Regular cardiac myocyte (primary cell): Measurements from ENCODE around the gene PPP1R37. TPM values are rescaled to one million over a fixed set of nuclear protein-coding genes. Genes with fewer than 3 reads are reported as not detected.

Source experiments
- total RNA-seq: library from RNA; depleted of rRNA; stranded (reverse); fragments of >200 nt; gene quantifications from 2 replicates; pipeline ENCODE4 v1.2.3, GENCODE V29; 2014

The PPP1R37 gene
- 29.7 and 49.9 TPM in 2 replicates for total RNA-seq

GRCh38 chr19:45092747-45093678, at the start of gene PPP1R37:
TSS of gene PPP1R37 (plus strand) at chr19:45093179. CDS start at chr19:45093326, 147 bp downstream.

GRCh38 chr19:45076029-45076850, 16.7 kb upstream of the PPP1R37 start, which contains the start of gene ZNF296:
TSS of gene ZNF296 (minus strand) at chr19:45076478. CDS start at chr19:45076373, 105 bp downstream.

GRCh38 chr19:45079063-45079910, 13.7 kb upstream of the PPP1R37 start, which contains the start of gene GEMIN7:
TSS of gene GEMIN7 (plus strand) at chr19:45079260. CDS start at chr19:45090115, 10,855 bp downstream.

GRCh38 chr19:45160870-45161737, 68.1 kb downstream of the PPP1R37 start, which contains the start of gene NKPD1:
TSS of gene NKPD1 (minus strand) at chr19:45160982. CDS start at chr19:45160150, 832 bp downstream.

GRCh38 chr19:45177817-45178261, 84.9 kb downstream of the PPP1R37 start, which contains the start of gene TRAPPC6A:
TSS of gene TRAPPC6A (minus strand) at chr19:45178237. CDS start at chr19:45178218, 19 bp downstream.

GRCh38 chr19:45178262-45179071, 85.5 kb downstream of the PPP1R37 start, which contains the start of gene BLOC1S3:
TSS of gene BLOC1S3 (plus strand) at chr19:45178784. CDS start at chr19:45179297, 513 bp downstream.

Other genes starting within 250 kb of the PPP1R37 start
- gene NECTIN2, start 246.9 kb upstream of the PPP1R37 start, total RNA-seq, result 60.9 and 65.0 TPM in 2 replicates
- gene TOMM40, start 201.9 kb upstream of the PPP1R37 start, total RNA-seq, result 36.9 and 94.9 TPM in 2 replicates
- 9.0 and 20.6 TPM in 2 replicates for gene APOE, start 187.4 kb upstream of the PPP1R37 start, total RNA-seq
- gene APOC1, start 178.6 kb upstream of the PPP1R37 start, total RNA-seq, result 1.3 and 3.4 TPM in 2 replicates
- not detected in 2 replicates for gene APOC4, start 150.9 kb upstream of the PPP1R37 start, total RNA-seq
- not detected in 2 replicates for gene APOC2, start 147.1 kb upstream of the PPP1R37 start, total RNA-seq
- 37.4 and 40.3 TPM in 2 replicates for gene CLPTM1, start 137.8 kb upstream of the PPP1R37 start, total RNA-seq
- 5.0 and 11.0 TPM in 2 replicates for gene RELB, start 91.7 kb upstream of the PPP1R37 start, total RNA-seq
- gene CLASRP, start 54.1 kb upstream of the PPP1R37 start, total RNA-seq, result 9.9 and 11.9 TPM in 2 replicates
- under 0.01 TPM in 1 of 2 replicates, not detected in the other for gene ZNF296, start 16.7 kb upstream of the PPP1R37 start, total RNA-seq
- 23.1 and 28.0 TPM in 2 replicates for gene GEMIN7, start 13.9 kb upstream of the PPP1R37 start, total RNA-seq
- gene NKPD1, start 67.8 kb downstream of the PPP1R37 start, total RNA-seq, result under 0.01 and 0.56 TPM in 2 replicates
- gene TRAPPC6A, start 85.1 kb downstream of the PPP1R37 start, total RNA-seq, result 5.0 and 10.4 TPM in 2 replicates
- gene BLOC1S3, start 85.6 kb downstream of the PPP1R37 start, total RNA-seq, result 3.8 and 4.5 TPM in 2 replicates
- gene EXOC3L2, start 152.2 kb downstream of the PPP1R37 start, total RNA-seq, result 0.28 TPM in 1 of 2 replicates, not detected in the other
- 8.8 and 9.6 TPM in 2 replicates for gene MARK4, start 158.1 kb downstream of the PPP1R37 start, total RNA-seq
- under 0.01 TPM in 1 of 2 replicates, not detected in the other for gene CKM, start 229.7 kb downstream of the PPP1R37 start, total RNA-seq
- under 0.01 and 0.19 TPM in 2 replicates for gene KLC3, start 247.6 kb downstream of the PPP1R37 start, total RNA-seq